HepG2 (cell line): ENCODE data around the gene CLDN19. TPM values are rescaled to one million over a fixed set of nuclear protein-coding genes. Genes with fewer than 3 reads are reported as not detected.
A peak's percentile ranks its signal among the peaks of the same experiment; 100 is the strongest.

Experiments used
- ATAC-seq: fragments of 200-7000 bp; cut with Tn5 transposase; 3 replicates; pipeline ENCODE4 v1.9.1; 2020; ENCODE audit warnings: mild to moderate bottlenecking, moderate library complexity
- Bru-seq: library from RNA; stranded (reverse); fragments of 400-500 nt; gene quantifications from one replicate; lab custom pipeline; 2021; lab: Mats Ljungman, UMichigan
- BruChase-seq, 2 experiments: library from RNA; stranded (reverse); fragments of 400-500 nt; gene quantifications; one replicate each; lab custom pipeline; 2021; lab: Mats Ljungman, UMichigan
- BruUV-seq: library from RNA; stranded (reverse); fragments of 400-500 nt; replicated peaks from 2 replicates; lab custom pipeline; 2021; lab: Mats Ljungman, UMichigan
- CTCF ChIA-PET: fragments of 300-600 bp; formaldehyde crosslinking; extraction: SDS; loops from one replicate; lab custom pipeline; 2021; ENCODE audit warnings: low total read pairs, inconsistent platforms, low intra/inter-chr PET ratio; lab: Yijun Ruan, JAX
- POLR2A ChIA-PET: fragments of 350-600 bp; sonication (Branson Sonifier 250); formaldehyde crosslinking; loops from one replicate; lab custom pipeline; 2020; ENCODE audit warnings: antibody characterized with exemption, inconsistent platforms; lab: Yijun Ruan, JAX
- DNase-seq: peaks from one replicate; pipeline ENCODE4 v3.0.0-alpha.2; 2015; ENCODE audit warnings: low spot score
- FAIRE-seq: peaks from 3 replicates; lab custom pipeline; 2011; peaks lifted over from hg19 to GRCh38; lab: Jason Lieb, UNC
- H2AFZ ChIP-seq: one replicate; pipeline ENCODE4 v1.6.1; 2011; ENCODE audit warnings: low read length, inconsistent platforms
- H3K27ac ChIP-seq: fragments of 300-600 bp; 3 replicates; pipeline ENCODE4 v1.8.0; 2011; ENCODE audit warnings: mixed run types, mild to moderate bottlenecking, mixed read lengths, low read length, inconsistent platforms; ENCODE audit not compliant: insufficient read depth; ENCODE audit errors: extremely low read length
- H3K27me3 ChIP-seq, 2 experiments: fragments of 200-600 bp in 1 of 2; 2 replicates in 1 of 2; 3 replicates in 1 of 2; pipeline versions ENCODE4 v1.6.0 to v1.8.0; 2011; ENCODE audit warnings: low read length in 2 of 2, mild to moderate bottlenecking in 2 of 2, moderate library complexity in 2 of 2, inconsistent platforms in 1 of 2; ENCODE audit not compliant: insufficient read depth in 2 of 2, control insufficient read depth in 1 of 2
- H3K36me3 ChIP-seq, 2 experiments: fragments of 200-600 bp in 1 of 2; replicated peaks in 1 of 2; 2 replicates in 1 of 2; 3 replicates in 1 of 2; pipeline versions ENCODE4 v1.5.1 to v1.8.0; 2011; ENCODE audit warnings: low read length in 2 of 2, inconsistent platforms in 1 of 2; ENCODE audit not compliant: insufficient read depth in 2 of 2, control insufficient read depth in 1 of 2
- H3K4me1 ChIP-seq: 2 replicates; pipeline ENCODE4 v1.5.1; 2012; ENCODE audit warnings: low read length, inconsistent platforms; ENCODE audit not compliant: insufficient read depth
- H3K4me2 ChIP-seq: 2 replicates; pipeline ENCODE4 v1.6.0; 2011; ENCODE audit warnings: low read depth, low read length, inconsistent platforms
- H3K4me3 ChIP-seq, 3 experiments: fragments of 200-600 bp in 1 of 3; sonication (generic), shearing (Covaris generic) in 1 of 3; replicated peaks in 1 of 3; 2 replicates each; pipeline ENCODE4 v1.5.1; 2011 to 2016; ENCODE audit warnings: low read length in 3 of 3, inconsistent platforms in 2 of 3, low read depth in 2 of 3, mild to moderate bottlenecking in 2 of 3, control low read depth in 1 of 3, mixed read lengths in 1 of 3; ENCODE audit not compliant: insufficient read depth in 1 of 3
- H3K79me2 ChIP-seq: one replicate; pipeline ENCODE4 v1.6.1; 2011; ENCODE audit warnings: low read length, inconsistent platforms; ENCODE audit not compliant: insufficient read depth
- H3K9ac ChIP-seq: 2 replicates; pipeline ENCODE4 v1.6.0; 2011; ENCODE audit warnings: mild to moderate bottlenecking, low read depth, low read length, inconsistent platforms; ENCODE audit not compliant: insufficient read depth
- H3K9me3 ChIP-seq: 2 replicates; pipeline ENCODE4 v1.5.1; 2012; ENCODE audit warnings: mild to moderate bottlenecking, low read length
- H4K20me1 ChIP-seq: 2 replicates; pipeline ENCODE4 v1.6.0; 2011; ENCODE audit warnings: inconsistent platforms, mild to moderate bottlenecking, low read length, moderate library complexity; ENCODE audit not compliant: insufficient read depth
- CREB1 ChIP-seq, 2 experiments: fragments of 450-650 bp in 1 of 2; IDR thresholded peaks; 2 replicates each; pipeline ENCODE4 v1.6.1; 2016 to 2017; ENCODE audit warnings: control low read depth in 1 of 2, mild to moderate bottlenecking in 1 of 2, missing compliant biosample characterization in 1 of 2, missing genetic modification characterization in 1 of 2
- DBP ChIP-seq: sonication (generic); formaldehyde crosslinking; IDR thresholded peaks from 2 replicates; pipeline ENCODE4 v1.4.0; 2020; ENCODE audit warnings: missing genetic modification reagents; ENCODE audit errors: not compliant biosample characterization
- NFRKB ChIP-seq: fragments of 450-650 bp; IDR thresholded peaks from 2 replicates; pipeline ENCODE4 v1.6.1; 2017
- PCBP2 ChIP-seq: fragments of 200-400 bp; formaldehyde crosslinking; optimal IDR thresholded peaks from 2 replicates; pipeline ENCODE3; 2018; ENCODE audit warnings: low read length, low read depth; ENCODE audit not compliant: poor library complexity, severe bottlenecking
- RBAK ChIP-seq: sonication (generic); formaldehyde crosslinking; IDR thresholded peaks from 2 replicates; pipeline ENCODE4 v1.5.1; 2020; ENCODE audit warnings: mild to moderate bottlenecking, missing genetic modification reagents
- THAP11 ChIP-seq: IDR thresholded peaks from 2 replicates; pipeline ENCODE4 v1.6.1; 2016; ENCODE audit warnings: missing biosample characterization, missing genetic modification reagents
- TSC22D2 ChIP-seq: sonication (generic); formaldehyde crosslinking; IDR thresholded peaks from 2 replicates; pipeline ENCODE4 v1.5.1; 2020; ENCODE audit warnings: missing genetic modification reagents, mild to moderate bottlenecking, borderline replicate concordance
- USF2 ChIP-seq, 2 experiments: sonication (generic) in 1 of 2; formaldehyde crosslinking in 1 of 2; IDR thresholded peaks; 2 replicates each; pipeline versions ENCODE4 v1.5.1 to v1.6.1; 2011 to 2020; ENCODE audit warnings: borderline replicate concordance in 1 of 2, low read depth in 1 of 2, low read length in 1 of 2, mild to moderate bottlenecking in 1 of 2, missing genetic modification reagents in 1 of 2, moderate library complexity in 1 of 2
- ZBTB43 ChIP-seq: sonication (generic); formaldehyde crosslinking; conservative IDR thresholded peaks from 2 replicates; pipeline ENCODE4 v1.4.0; 2020; ENCODE audit warnings: missing genetic modification reagents
- ZNF619 ChIP-seq: sonication (generic); formaldehyde crosslinking; IDR thresholded peaks from 2 replicates; pipeline ENCODE4 v1.4.0; 2020; ENCODE audit warnings: mild to moderate bottlenecking, missing genetic modification reagents
- ZNF766 ChIP-seq: sonication (generic); formaldehyde crosslinking; IDR thresholded peaks from 2 replicates; pipeline ENCODE4 v1.5.0; 2020; ENCODE audit warnings: missing genetic modification reagents, borderline replicate concordance
- WGBS: methylation state at CpG from one replicate; pipeline ENCODE4 v1.1.6; 2017; ENCODE audit warnings: low lambda C conversion rate; 5-methylcytosine and 5-hydroxymethylcytosine counted together
- in situ Hi-C: cut with HindIII; loops from 2 replicates; pipeline ENCODE4 v1.10.0; 2017; ENCODE audit warnings: low pct_unique_long_range_greater_than_20kb; ENCODE audit not compliant: extremely low pct_ligation_motif_present
- intact Hi-C: fragments of 100-400 bp; cut with micrococcal nuclease; formaldehyde crosslinking; loops from one replicate; pipeline ENCODE4 v1.10.0; 2022; ENCODE audit not compliant: unreplicated experiment
- long read RNA-seq, 2 experiments: library from RNA in 1 of 2; library from polyadenylated mRNA in 1 of 2; stranded (forward) in 1 of 2; unstranded in 1 of 2; transcript quantifications; one replicate each; pipeline ENCODE4 v2.0.0, GENCODE V29; 2019 to 2022
- polyA minus RNA-seq, 3 experiments: library from RNA; depleted of rRNA, polyadenylated mRNA; stranded (reverse); fragments of >200 nt; gene quantifications; 2 replicates each; pipeline ENCODE4 v1.2.3, GENCODE V29; 2011; ENCODE audit warnings: low replicate concordance in 1 of 3
- polyA plus RNA-seq, 8 experiments: library from polyadenylated mRNA; depleted of rRNA in 3 of 8; stranded (reverse) in 7 of 8; unstranded in 1 of 8; fragments of >200 nt; fragmentation: Illumina TruSeq in 4 of 8; extraction: Trizol in 4 of 8; gene quantifications; 2 replicates each; pipeline versions ENCODE4 v1.2.1 to v1.2.3, GENCODE V29; 2011 to 2016; ENCODE audit warnings: low read depth in 4 of 8, missing spikeins in 1 of 8, mixed read lengths in 1 of 8; ENCODE audit not compliant: insufficient read depth in 1 of 8
- total RNA-seq, 5 experiments: library from RNA; depleted of rRNA; stranded (reverse); fragments of >200 nt; fragmentation: Illumina TruSeq; extraction: Trizol; gene quantifications; 2 replicates each; pipeline ENCODE4 v1.2.3, GENCODE V29; 2016; ENCODE audit warnings: low read depth in 1 of 5

The CLDN19 gene
- total RNA-seq (2016; rRNA removed; fragmentation: Illumina TruSeq; extraction: Trizol) (4.3 and 7.6 TPM in 2 replicates), polyA plus RNA-seq (2011; rRNA removed) (5.0 and 5.3 TPM in 2 replicates), polyA minus RNA-seq (2011; rRNA and poly(A)+ RNA removed; ENCODE audit: low replicate concordance) (10.8 TPM in 1 of 2 replicates, not detected in the other), Bru-seq, nascent RNA (percentile 46 among the genes with signal in this experiment), BruChase-seq, experiment 1, labeled RNA remaining after a 6-hour chase (percentile 59 among the genes with signal in this experiment), BruChase-seq, experiment 2, labeled RNA remaining after a 2-hour chase (percentile 49 among the genes with signal in this experiment)
- total RNA-seq (2016; cell fraction: cytosol; rRNA removed; fragmentation: Illumina TruSeq; extraction: Trizol; ENCODE audit: low read depth) = 1.0 and 1.9 TPM in 2 replicates
- 3.7 and 6.4 TPM in 2 replicates for total RNA-seq (2016; cell fraction: insoluble cytoplasmic fraction; rRNA removed; fragmentation: Illumina TruSeq; extraction: Trizol)
- total RNA-seq (2016; cell fraction: membrane; rRNA removed; fragmentation: Illumina TruSeq; extraction: Trizol) = 4.7 and 5.3 TPM in 2 replicates
- 5.6 and 6.8 TPM in 2 replicates for total RNA-seq (2016; cell fraction: nucleus; rRNA removed; fragmentation: Illumina TruSeq; extraction: Trizol)
- 3.6 and 5.9 TPM in 2 replicates for polyA plus RNA-seq (2011; cell fraction: cytosol; rRNA removed)
- polyA plus RNA-seq (2011; cell fraction: nucleus; rRNA removed) = 4.7 and 5.6 TPM in 2 replicates
- polyA plus RNA-seq (2012) = 2.5 and 3.7 TPM in 2 replicates
- polyA plus RNA-seq (2016; cell fraction: cytosol; fragmentation: Illumina TruSeq; extraction: Trizol; ENCODE audit: low read depth) = 2.8 and 3.0 TPM in 2 replicates
- 3.9 and 4.5 TPM in 2 replicates for polyA plus RNA-seq (2016; cell fraction: insoluble cytoplasmic fraction; fragmentation: Illumina TruSeq; extraction: Trizol; ENCODE audit: low read depth)
- polyA plus RNA-seq (2016; cell fraction: membrane; fragmentation: Illumina TruSeq; extraction: Trizol; ENCODE audit: low read depth) = 5.5 TPM in 2 replicates
- 8.6 and 9.4 TPM in 2 replicates for polyA plus RNA-seq (2016; cell fraction: nucleus; fragmentation: Illumina TruSeq; extraction: Trizol; ENCODE audit: insufficient read depth, low read depth)
- 2.8 and 2.9 TPM in 2 replicates for polyA minus RNA-seq (2011; cell fraction: cytosol; rRNA and poly(A)+ RNA removed)
- polyA minus RNA-seq (2011; cell fraction: nucleus; rRNA and poly(A)+ RNA removed) = 1.2 and 2.1 TPM in 2 replicates
- long read RNA-seq, experiment 1, transcript CLDN19-202 (4 exons, 1,586 nt) = major isoform, 5 of 8 reads
- long read RNA-seq, experiment 1, partial matches to known transcripts = 0 of 8 reads
- long read RNA-seq, experiment 1, other reads (novel, unspliced or antisense) = 1 of 8 reads
- long read RNA-seq, experiment 2, partial matches to known transcripts = 0 of 4 reads
- long read RNA-seq, experiment 2, other reads (novel, unspliced or antisense) = 1 of 4 reads

GRCh38 chr1:42739753-42740700 lies at the start of gene CLDN19:
CLDN19 (minus strand) TSS chr1:42740236; CDS start chr1:42740063, 173 bp downstream.
- ChIA-PET POLR2A (interaction anchor here (0.5 to 3.6 kb wide), 6 partner anchors 14 to 120 kb away, joined by 3 to 28 read pairs (median 5); partner anchors contain the start of genes C1orf50, P3H1, PPIH and YBX1), CTCF (no interaction called here)
- Histone ChIP-seq H3K27ac (no peak within 1 kb of the TSS), H4K20me1 (no peaks in the 10 kb centered on the region), H2AFZ (peak within 1 kb of the TSS; percentile 33), H3K9me3 (no peaks in the 10 kb centered on the region), H3K36me3 (no peaks in the 10 kb centered on the region), H3K27me3 (no peaks in the 10 kb centered on the region), H3K4me2 (peak within 1 kb of the TSS; percentile 98), H3K9ac (peak within 1 kb of the TSS; percentile 61), H3K4me3 (peak within 1 kb of the TSS; percentile 64 to 83 (median 76)), H3K79me2 (no peaks in the 10 kb centered on the region), H3K4me1 (peaks cover 73% of the 10 kb centered on the region)
- BruUV-seq = TSS peak; percentile 47
- in situ Hi-C loops (loop anchor here (10.0 to 25.0 kb wide), 2 partner anchors 403 to 595 kb away; partner anchors contain the start of gene FOXJ3), intact Hi-C loops (loop anchor here (5.0 to 10.0 kb wide), 2 partner anchors 163 to 405 kb away; partner anchors contain the start of gene FOXJ3)
- DNase-seq (peak; percentile 73), ATAC-seq (peak; percentile 79), FAIRE-seq (peak; percentile 83)
- WGBS = 4% methylated on average over 16 of the region's 27 CpGs
- TF ChIP-seq TSC22D2 (no peak), DBP (no peak), ZNF766 (CRISPR knock-in tag) (no peak), PCBP2 (no peak), USF2 (IDR thresholded peaks at IDR 0.05; ENCODE audit: low read depth, low read length) (no peak), USF2 (CRISPR knock-in tag; IDR thresholded peaks at IDR 0.05; ENCODE audit: borderline replicate concordance) (no peak), THAP11 (CRISPR knock-in tag) (peak; percentile 27; the same call in 1 of the 2 replicates), CREB1 (IDR thresholded peaks at IDR 0.05) (no peak), CREB1 (CRISPR knock-in tag; IDR thresholded peaks at IDR 0.05) (no peak), ZBTB43 (CRISPR knock-in tag) (no peak), RBAK (CRISPR knock-in tag) (no peak), NFRKB (no peak), ZNF619 (CRISPR knock-in tag) (peak; percentile 75; the same call in 1 of the 2 replicates)
